ENCODE measurements around the gene CDH4.

DNA sequence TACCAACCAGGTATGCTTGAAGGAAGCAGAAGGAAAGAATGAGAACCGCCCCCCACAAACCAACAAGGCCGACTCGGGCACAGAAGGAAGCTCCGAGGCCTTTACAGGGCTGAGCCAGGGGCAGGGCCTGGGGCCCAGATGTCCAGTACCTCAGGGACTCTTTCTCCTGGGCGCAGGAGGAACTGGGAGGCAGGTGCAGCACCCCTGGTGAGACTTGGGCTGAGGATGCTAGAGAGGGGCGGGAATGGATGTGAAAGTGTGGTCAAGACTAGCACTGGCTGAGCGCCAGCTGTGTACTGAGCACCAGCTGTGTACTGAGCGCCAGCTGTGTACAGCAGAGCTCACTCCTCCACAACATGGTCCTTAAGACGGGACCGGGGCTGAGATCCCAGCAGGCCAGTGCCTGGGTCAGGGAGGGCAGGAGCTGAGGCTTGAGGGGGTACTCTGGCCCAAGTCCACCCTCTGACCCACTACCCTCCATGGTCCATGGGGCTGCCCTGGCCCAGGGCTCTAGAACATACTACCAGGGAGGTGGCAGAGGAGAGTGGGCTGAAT, 444.2 kb downstream of the CDH4 start:
- TF ChIP-seq, protein P1, sequence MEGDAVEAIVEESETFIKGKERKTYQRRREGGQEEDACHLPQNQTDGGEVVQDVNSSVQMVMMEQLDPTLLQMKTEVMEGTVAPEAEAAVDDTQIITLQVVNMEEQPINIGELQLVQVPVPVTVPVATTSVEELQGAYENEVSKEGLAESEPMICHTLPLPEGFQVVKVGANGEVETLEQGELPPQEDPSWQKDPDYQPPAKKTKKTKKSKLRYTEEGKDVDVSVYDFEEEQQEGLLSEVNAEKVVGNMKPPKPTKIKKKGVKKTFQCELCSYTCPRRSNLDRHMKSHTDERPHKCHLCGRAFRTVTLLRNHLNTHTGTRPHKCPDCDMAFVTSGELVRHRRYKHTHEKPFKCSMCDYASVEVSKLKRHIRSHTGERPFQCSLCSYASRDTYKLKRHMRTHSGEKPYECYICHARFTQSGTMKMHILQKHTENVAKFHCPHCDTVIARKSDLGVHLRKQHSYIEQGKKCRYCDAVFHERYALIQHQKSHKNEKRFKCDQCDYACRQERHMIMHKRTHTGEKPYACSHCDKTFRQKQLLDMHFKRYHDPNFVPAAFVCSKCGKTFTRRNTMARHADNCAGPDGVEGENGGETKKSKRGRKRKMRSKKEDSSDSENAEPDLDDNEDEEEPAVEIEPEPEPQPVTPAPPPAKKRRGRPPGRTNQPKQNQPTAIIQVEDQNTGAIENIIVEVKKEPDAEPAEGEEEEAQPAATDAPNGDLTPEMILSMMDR (IDR thresholded peaks at IDR 0.05) = no peak
- no peak for TF ChIP-seq EZH2 (IDR thresholded peaks at IDR 0.05)

Measured in neural progenitor cell (in vitro differentiated cells).